Measurements from ENCODE around the gene TMCC2.
A peak's percentile ranks its signal among the peaks of the same experiment; 100 is the strongest.

Gene TMCC2

GRCh38 chr1:205205055-205205454 lies 22.7 kb upstream of the TMCC2 start:
- no peaks in the 10 kb centered on the region for H3K27me3 ChIP-seq (ENCODE audit: control insufficient read depth, low read length)
- no peak overlapping the region for H3K4me3 ChIP-seq (ENCODE audit: low read length)
- TF ChIP-seq CTCF (IDR thresholded peaks at IDR 0.05; ENCODE audit: low read depth, low read length, poor library complexity, severe bottlenecking): no peak
- TF ChIP-seq EZH2phosphoT487 (IDR thresholded peaks at IDR 0.05; ENCODE audit: borderline replicate concordance, low read length): no peak
- peaks cover 24% of the 10 kb centered on the region for H3K79me2 ChIP-seq (ENCODE audit: control insufficient read depth, low read length)
- no peaks in the 10 kb centered on the region for H3F3A ChIP-seq (ENCODE audit: control insufficient read depth, insufficient read depth)
- no peak overlapping the region for H3K4me2 ChIP-seq (ENCODE audit: low read length)
- no peaks in the 10 kb centered on the region for H3K9me2 ChIP-seq (replicated peaks; ENCODE audit: control insufficient read depth, low read length)
- no peaks in the 10 kb centered on the region for H3K36me3 ChIP-seq (ENCODE audit: control insufficient read depth, low read length)
- H3K27ac ChIP-seq (ENCODE audit: low read depth, low read length): no peak overlapping the region
- peaks cover 1% of the 10 kb centered on the region for H3K4me1 ChIP-seq (ENCODE audit: control insufficient read depth, low read length)
- no peaks in the 10 kb centered on the region for H3K9me3 ChIP-seq (ENCODE audit: control insufficient read depth, insufficient read depth, low read length)
- no peaks in the 10 kb centered on the region for H4K20me1 ChIP-seq (ENCODE audit: control insufficient read depth, insufficient read depth, low read depth, low read length)

- no peak overlapping the region for H3K4me3 ChIP-seq (ENCODE audit: low read length)
- peaks cover 14% of the 10 kb centered on the region for H3K4me1 ChIP-seq (ENCODE audit: control insufficient read depth, low read length)
- peaks cover 32% of the 10 kb centered on the region for H3K79me2 ChIP-seq (ENCODE audit: control insufficient read depth, low read length)
- no peaks in the 10 kb centered on the region for H3K9me3 ChIP-seq (ENCODE audit: control insufficient read depth, insufficient read depth, low read length)
- no peak overlapping the region for H3K27ac ChIP-seq (ENCODE audit: low read depth, low read length)
- no peaks in the 10 kb centered on the region for H3K36me3 ChIP-seq (ENCODE audit: control insufficient read depth, low read length)
- TF ChIP-seq CTCF (IDR thresholded peaks at IDR 0.05; ENCODE audit: low read depth, low read length, poor library complexity, severe bottlenecking): no peak
- TF ChIP-seq EZH2phosphoT487 (IDR thresholded peaks at IDR 0.05; ENCODE audit: borderline replicate concordance, low read length): no peak
- H3K9me2 ChIP-seq (replicated peaks; ENCODE audit: control insufficient read depth, low read length): no peaks in the 10 kb centered on the region
- H3F3A ChIP-seq (ENCODE audit: control insufficient read depth, insufficient read depth): no peaks in the 10 kb centered on the region
- H3K27me3 ChIP-seq (ENCODE audit: control insufficient read depth, low read length): no peaks in the 10 kb centered on the region
- H3K4me2 ChIP-seq (ENCODE audit: low read length): no peak overlapping the region
- no peaks in the 10 kb centered on the region for H4K20me1 ChIP-seq (ENCODE audit: control insufficient read depth, insufficient read depth, low read depth, low read length)
Observed at GRCh38 chr1:205208811-205209210, 18.9 kb upstream of the TMCC2 start.

- Histone ChIP-seq H3K4me2 (ENCODE audit: low read length) (peak overlapping the region; percentile 81), H3K36me3 (ENCODE audit: control insufficient read depth, low read length) (no peaks in the 10 kb centered on the region), H3K4me3 (ENCODE audit: low read length) (peak overlapping the region; percentile 96), H3K4me1 (ENCODE audit: control insufficient read depth, low read length) (peaks cover 22% of the 10 kb centered on the region), H3K27me3 (ENCODE audit: control insufficient read depth, low read length) (no peaks in the 10 kb centered on the region), H3K27ac (ENCODE audit: low read depth, low read length) (peak overlapping the region; percentile 47), H3K9me3 (ENCODE audit: control insufficient read depth, insufficient read depth, low read length) (no peaks in the 10 kb centered on the region), H3F3A (ENCODE audit: control insufficient read depth, insufficient read depth) (no peaks in the 10 kb centered on the region), H3K79me2 (ENCODE audit: control insufficient read depth, low read length) (peaks cover 32% of the 10 kb centered on the region), H4K20me1 (ENCODE audit: control insufficient read depth, insufficient read depth, low read depth, low read length) (no peaks in the 10 kb centered on the region), H3K9me2 (replicated peaks; ENCODE audit: control insufficient read depth, low read length) (no peaks in the 10 kb centered on the region)
- TF ChIP-seq CTCF (IDR thresholded peaks at IDR 0.05; ENCODE audit: low read depth, low read length, poor library complexity, severe bottlenecking) (no peak), EZH2phosphoT487 (IDR thresholded peaks at IDR 0.05; ENCODE audit: borderline replicate concordance, low read length) (no peak)
Observed at GRCh38 chr1:205210756-205211168, 17.0 kb upstream of the TMCC2 start.

Data from DOHH2 (cell line).